Stimulated activated CD4-positive, alpha-beta T cell treated with anti-CD3 and anti-CD28 coated beads, TNF-alpha, amount 100 ng/mL, for 4 hours (primary cell): ENCODE data around the gene SVEP1.
"Not testable (repeated sequence)": the region's sequence is repeated elsewhere in the genome, so short reads cannot be mapped to it uniquely, and the experiment has no call there.

Experiments used
- DNase-seq, 3 experiments: peaks; one replicate each; pipeline ENCODE4 v3.0.0-alpha.2; 2020; ENCODE audit warnings: low read depth in 3 of 3

The SVEP1 gene

DNA sequence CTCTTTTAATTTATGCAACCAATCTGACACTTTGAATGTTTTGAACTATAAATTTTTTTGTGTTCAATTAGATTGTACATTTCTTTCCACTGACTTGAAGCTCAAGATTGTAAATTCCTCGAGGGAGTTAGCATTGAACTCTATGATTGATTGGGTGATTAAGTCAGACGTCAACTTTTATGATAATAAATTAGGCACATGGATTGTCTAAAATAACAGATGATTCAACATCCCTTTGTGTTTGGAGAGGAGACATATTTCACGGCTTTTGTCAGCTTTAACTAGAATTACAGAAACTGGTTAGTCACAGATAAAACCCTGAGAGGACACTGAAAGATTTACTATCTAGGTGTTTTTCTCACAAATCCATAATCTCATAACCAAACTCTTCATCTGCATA lies 209.2 kb downstream of the SVEP1 start:
- no peak for DNase-seq

DNA sequence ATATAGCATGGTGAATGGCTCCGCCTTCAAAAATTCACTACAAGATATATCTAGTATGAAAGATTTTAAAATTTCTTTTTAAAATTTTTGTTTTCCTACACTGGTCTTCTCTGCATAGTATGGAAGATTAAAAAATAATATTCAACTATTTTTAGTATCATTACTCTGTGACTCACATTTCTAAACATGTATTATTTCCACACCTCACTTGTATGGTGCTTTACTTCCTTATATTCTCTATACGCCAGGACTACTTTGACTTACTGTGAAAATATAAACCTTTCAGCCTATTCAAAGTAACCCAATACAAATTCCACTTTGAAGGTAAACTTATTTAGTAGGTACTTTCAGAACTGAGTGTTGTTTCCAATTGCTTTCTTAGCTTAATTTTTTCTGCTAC lies 215.1 kb downstream of the SVEP1 start:
- no peak for DNase-seq

DNA sequence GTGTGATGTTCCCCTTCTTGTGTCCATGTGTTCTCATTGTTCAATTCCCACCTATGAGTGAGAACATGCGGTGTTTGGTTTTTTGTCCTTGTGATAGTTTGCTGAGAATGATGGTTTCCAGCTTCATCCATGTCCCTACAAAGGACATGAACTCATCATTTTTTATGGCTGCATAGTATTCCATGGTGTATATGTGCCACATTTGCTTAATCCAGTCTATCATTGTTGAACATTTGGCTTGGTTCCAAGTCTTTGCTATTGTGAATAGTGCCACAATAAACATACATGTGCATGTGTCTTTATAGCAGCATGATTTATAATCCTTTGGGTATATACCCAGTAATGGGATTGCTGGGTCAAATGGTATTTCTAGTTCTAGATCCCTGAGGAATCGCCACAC lies 220.5 kb downstream of the SVEP1 start:
- DNase-seq, result not testable (repeated sequence)

GRCh38 chr9:110357505-110357904 lies 222.0 kb downstream of the SVEP1 start:
- DNase-seq, result no peak

- DNase-seq, result no peak
Observed at GRCh38 chr9:110356639-110357395, 222.7 kb downstream of the SVEP1 start.

GRCh38 chr9:110355911-110356310 lies 223.6 kb downstream of the SVEP1 start:
- no peak for DNase-seq

DNA sequence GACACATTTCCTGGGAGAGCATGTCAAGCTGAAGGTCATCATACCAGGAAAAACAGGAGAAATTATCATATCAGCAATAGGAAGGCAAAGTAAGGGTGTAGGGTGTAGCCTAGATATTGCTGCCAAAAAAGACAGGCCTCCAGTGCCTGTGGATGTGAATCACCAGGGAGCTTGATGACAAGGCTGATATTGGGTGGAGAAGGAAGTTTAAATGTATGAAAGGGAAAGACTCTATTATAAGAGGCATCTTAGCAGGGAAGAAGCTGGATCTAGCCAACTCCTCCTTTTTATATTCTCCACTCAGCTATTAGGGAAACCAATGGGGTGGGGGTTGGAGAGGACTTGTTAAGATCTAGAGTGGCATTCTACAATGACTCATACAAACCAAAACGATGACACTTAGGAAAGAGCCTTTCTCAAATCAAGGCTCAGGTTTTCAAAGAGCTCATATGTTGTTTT lies 228.5 kb downstream of the SVEP1 start:
- no peak for DNase-seq

GRCh38 chr9:110346325-110346724 lies 233.2 kb downstream of the SVEP1 start:
- no peak for DNase-seq

- no peak for DNase-seq
Observed at GRCh38 chr9:110344821-110345220, 234.7 kb downstream of the SVEP1 start.

DNA sequence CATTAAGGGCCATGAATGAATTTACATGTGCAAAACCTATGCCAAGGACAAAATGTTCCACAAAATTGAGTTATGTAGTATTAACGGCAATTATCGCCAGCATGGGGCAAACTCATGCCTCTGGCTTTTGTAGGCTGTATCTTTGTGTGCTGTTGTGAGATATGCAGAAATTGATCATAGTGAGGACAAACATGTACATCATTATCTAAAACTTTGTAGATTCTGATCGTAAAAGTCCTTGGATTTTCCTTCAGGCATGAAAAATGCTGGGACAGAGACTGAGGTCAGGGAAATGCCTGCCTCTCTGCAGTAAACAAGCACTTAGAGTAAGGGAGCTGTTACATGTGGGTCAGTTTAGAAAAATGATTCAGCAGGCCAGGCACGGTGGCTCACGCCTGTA lies 236.0 kb downstream of the SVEP1 start:
- DNase-seq, result no peak

DNA sequence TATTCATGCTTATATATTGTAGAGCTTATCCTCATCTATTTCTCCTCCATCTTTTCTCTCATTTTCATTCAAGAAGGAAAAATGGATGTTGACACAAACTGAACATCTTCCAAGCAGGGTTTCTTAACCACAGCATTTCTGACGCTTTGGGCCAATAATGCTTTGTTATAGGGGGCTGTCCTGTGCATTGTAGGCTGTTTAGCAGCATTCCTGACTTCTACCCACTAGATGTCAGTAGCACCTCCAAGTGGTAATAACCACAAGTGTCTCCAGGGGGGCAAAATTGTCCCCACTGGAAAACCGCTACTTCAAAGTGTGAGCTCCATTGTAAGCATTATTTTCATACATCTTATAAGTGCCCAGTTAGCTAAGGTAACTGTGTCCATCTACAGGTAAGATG lies 239.2 kb downstream of the SVEP1 start:
- DNase-seq, result no peak

GRCh38 chr9:110338143-110338542 lies 241.4 kb downstream of the SVEP1 start:
- no peak for DNase-seq

DNA sequence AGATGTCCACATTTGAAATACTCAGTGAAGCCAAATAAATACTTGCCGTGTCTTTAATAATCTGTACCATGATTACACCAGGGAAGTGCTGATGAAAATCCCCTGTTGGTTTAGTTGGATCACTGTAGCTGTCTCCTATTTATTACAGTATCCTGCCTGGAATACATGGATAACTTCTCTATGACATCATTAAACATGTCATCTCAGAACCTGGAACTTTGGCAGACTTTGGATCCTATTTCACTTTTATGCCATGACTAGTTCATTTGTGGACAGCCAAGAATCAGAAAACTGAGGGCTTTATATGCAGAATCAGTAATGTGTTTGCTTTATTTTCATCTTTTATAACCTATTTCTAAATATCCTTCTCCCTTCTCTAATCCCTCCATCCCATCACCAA lies 241.8 kb downstream of the SVEP1 start, which contains the start of gene TXNDC8:
Gene TXNDC8, minus strand, starts transcription at position 137 of the 400 bp plus-strand sequence.
- no peak for DNase-seq

- no peak for DNase-seq
Observed at GRCh38 chr9:110336363-110336762, 243.2 kb downstream of the SVEP1 start.

- no peak for DNase-seq
Observed at GRCh38 chr9:110334871-110335270, 244.7 kb downstream of the SVEP1 start.

DNA sequence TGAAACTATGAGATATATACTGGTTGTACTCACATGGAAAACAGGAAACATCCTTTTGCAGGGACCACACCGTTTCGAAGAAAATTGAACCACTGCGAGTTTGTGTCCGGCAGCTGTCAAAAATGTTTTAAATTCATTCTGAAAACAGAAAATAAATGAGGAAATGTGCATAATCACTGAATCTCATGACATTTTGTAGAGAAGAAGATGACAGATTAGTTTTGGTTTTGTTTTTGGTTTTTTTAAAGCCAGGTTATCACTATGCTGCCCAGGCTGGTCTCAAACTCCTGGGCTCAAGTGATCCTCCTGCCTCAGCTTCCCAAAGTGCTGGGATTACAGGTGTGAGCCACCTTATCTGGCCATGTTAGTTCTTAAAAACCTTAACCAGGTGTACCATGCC lies 245.4 kb downstream of the SVEP1 start:
- no peak for DNase-seq

DNA sequence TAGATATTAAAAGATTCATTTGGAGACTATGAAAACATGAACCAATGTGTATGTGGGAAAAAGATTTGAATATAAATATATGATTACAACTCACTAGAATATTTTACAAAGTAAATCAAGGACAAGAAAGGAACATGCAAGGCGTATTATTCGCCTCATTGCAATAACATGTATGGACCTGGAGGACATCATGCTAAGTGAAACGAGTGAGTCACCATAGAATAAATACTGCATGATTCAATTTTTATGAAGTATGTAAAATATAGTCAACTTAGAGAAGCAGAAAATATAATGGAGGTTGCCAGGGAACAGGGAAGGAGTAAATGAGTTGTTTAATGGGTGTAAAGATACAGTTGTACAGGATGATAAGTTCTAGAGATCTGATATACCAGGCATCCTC lies 246.8 kb downstream of the SVEP1 start:
- no peak for DNase-seq

DNA sequence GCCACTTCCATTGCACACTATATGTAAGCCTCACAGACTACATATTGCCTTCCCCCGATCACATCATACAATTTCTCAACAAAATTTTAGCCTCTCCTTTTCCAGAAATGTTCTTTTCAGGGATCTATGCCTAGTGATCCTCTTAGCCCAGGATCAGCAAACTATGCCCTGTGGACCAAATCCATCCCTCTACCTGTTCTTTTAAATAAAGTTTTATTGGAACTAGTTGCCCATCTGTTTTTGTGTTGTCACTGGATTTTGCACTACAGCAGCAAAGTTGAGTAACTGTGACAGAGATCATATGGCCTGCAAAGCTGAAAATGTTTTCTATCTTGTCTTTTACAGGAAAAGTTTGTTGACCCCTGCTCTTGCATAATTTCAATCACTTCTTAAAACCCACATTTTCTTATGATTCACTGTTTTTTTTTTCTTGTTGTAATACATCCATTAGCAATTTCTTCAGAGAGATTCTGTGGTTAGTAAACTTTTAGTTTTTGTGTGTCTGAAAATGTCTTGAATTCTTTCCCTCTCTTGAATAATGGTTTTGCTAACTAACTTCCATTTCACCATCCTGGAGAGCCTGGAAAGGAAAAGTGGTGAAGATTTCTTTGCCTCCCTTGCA lies 248.9 kb downstream of the SVEP1 start:
- no peak for DNase-seq

DNA sequence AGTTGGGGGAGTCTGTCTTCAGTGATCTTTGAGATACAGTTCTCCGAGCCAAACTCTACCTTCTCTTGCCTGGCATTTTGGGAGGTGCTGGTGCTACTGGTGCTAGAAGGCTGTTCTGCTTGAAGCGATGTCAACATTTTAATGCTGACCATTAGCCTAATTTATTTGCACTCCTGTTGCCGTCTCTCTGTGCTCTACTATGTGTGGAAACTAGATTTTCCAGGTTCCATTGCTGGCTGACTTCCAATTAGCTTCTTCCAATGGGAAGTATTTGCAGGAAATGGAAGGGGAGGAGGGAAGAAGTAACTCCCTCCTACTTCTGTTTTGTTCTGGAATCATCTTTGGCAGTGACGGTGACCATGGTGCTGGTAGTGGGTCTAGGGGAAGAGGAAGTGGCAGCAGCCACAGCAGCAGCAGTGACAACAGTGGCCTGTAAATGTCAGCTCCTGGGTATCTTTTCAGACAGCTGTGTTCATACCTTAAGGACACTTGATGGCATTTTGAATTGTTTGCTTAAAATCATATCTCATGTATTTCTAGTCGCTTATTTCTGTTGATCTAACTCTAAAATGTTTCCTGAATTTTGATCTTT lies 249.8 kb downstream of the SVEP1 start:
- no peak for DNase-seq

- no peak for DNase-seq
Observed at GRCh38 chr9:110328763-110329162, 250.8 kb downstream of the SVEP1 start.

GRCh38 chr9:110327716-110328115 lies 251.8 kb downstream of the SVEP1 start:
- no peak for DNase-seq

GRCh38 chr9:110323818-110324217 lies 255.7 kb downstream of the SVEP1 start:
- DNase-seq, result no peak
